Measurements from ENCODE around the gene GRIK1.

Gene GRIK1

DNA sequence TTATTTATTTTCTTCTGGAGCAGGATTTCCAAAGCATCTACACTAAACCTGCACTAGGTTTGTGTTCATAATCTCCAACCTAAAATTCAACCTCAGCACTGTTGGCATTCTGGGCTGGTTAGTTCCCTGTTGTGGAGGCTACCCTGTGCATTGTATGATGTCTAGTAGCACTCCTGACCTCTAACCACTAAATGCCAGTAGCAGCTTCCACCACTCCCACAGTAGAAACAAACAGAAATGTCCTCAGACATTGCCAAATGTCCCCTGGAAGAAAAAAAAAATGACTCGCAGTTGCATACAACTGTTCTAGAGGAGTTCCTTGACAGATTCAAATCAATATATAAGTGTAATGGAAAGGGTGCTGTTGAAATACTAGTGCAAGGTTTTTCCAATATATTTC is 18.9 kb downstream of the GRIK1 start:
- no peak for TF ChIP-seq ZFX (IDR thresholded peaks at IDR 0.05)
- TF ChIP-seq, protein P1, sequence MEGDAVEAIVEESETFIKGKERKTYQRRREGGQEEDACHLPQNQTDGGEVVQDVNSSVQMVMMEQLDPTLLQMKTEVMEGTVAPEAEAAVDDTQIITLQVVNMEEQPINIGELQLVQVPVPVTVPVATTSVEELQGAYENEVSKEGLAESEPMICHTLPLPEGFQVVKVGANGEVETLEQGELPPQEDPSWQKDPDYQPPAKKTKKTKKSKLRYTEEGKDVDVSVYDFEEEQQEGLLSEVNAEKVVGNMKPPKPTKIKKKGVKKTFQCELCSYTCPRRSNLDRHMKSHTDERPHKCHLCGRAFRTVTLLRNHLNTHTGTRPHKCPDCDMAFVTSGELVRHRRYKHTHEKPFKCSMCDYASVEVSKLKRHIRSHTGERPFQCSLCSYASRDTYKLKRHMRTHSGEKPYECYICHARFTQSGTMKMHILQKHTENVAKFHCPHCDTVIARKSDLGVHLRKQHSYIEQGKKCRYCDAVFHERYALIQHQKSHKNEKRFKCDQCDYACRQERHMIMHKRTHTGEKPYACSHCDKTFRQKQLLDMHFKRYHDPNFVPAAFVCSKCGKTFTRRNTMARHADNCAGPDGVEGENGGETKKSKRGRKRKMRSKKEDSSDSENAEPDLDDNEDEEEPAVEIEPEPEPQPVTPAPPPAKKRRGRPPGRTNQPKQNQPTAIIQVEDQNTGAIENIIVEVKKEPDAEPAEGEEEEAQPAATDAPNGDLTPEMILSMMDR (conservative IDR thresholded peaks at IDR 0.05), result no peak
- no peak overlapping the region for H3K27ac ChIP-seq

DNA sequence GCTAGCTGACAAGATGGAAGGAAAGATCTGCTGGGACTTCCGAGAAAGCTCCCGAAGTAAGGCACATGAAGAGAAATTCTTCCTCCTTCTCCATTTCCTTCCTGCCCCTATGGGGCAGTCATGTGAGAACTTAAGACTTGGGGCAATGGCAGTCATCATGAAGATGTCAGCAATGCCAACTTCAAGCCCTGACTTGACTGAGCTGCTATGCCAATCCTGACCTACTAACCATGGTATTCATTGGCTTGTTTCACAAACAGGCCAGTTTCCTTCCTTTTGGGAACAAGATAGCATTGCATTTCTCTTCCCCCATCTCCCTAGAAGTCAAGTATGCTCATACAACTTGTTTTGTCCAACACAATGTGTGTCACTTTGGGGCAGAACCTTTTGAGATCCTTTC is 25.5 kb downstream of the GRIK1 start:
- H3K27ac ChIP-seq, result no peak overlapping the region
- TF ChIP-seq ZFX (IDR thresholded peaks at IDR 0.05), result no peak
- TF ChIP-seq, protein P1 (conservative IDR thresholded peaks at IDR 0.05), result no peak

DNA sequence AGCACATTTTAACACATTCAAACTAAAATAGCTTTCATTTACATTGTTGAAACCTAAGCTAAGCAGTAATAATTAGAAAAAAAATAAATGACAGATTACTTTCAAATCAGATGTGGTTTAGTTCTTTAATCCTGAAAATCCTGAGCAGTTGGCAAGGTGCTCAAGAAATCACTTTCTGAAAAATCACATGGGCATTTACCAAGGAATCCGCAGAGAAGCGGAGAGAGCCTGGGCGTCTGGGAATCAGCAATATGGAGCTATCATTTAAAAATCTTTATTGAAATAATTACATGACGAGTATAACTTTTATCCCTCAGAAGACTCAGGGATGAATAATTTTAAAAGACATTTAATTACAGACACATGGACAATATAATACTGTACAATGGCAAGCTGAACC is 30.2 kb downstream of the GRIK1 start:
- TF ChIP-seq, protein P1 (conservative IDR thresholded peaks at IDR 0.05), result no peak
- TF ChIP-seq ZFX (IDR thresholded peaks at IDR 0.05), result no peak
- H3K27ac ChIP-seq, result no peak overlapping the region

DNA sequence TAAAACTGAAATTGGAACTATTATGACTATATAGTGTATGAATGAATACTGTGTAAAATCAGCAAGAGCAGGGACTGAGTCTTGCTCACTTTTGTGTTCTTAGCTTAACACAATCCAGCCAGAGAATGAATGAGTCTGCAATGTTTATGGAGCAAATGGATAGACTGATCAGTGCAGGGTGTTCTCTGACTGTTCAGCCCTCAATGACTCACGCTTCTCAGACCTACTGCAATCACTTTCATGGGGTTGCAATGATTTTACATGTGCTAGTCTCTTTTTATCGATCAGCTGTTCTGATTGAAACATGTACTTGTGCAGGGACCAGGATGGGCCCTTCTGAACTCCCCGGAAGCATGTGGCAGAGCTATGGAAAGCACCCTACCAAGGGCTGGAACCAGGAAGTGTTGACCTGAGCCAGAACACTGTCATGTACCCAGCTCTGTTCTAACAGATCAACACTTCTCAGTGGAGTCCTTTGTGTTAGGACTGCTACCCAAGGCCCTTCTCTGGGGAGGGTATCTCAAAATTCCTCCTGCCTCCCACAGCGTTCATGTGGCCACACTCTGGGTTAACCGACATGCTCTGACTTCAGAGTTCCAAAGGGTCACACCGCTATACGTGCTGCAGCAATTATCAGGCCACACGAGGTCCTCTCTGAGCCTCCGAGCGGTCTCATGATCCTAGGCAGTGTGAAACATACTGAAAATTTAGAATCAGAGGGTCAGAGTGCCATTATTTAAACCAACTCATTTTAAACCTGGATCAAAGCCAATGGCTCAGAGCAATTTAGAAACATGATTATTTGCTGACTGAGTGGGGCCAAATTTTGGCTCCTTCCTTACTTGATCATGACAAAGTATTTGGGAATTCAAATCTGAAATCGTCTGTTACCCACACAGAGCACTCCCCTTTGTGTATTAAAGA is 35.2 kb downstream of the GRIK1 start:
- TF ChIP-seq, protein P1 (conservative IDR thresholded peaks at IDR 0.05), result no peak
- TF ChIP-seq ZFX (IDR thresholded peaks at IDR 0.05), result no peak
- H3K27ac ChIP-seq, result no peak overlapping the region

DNA sequence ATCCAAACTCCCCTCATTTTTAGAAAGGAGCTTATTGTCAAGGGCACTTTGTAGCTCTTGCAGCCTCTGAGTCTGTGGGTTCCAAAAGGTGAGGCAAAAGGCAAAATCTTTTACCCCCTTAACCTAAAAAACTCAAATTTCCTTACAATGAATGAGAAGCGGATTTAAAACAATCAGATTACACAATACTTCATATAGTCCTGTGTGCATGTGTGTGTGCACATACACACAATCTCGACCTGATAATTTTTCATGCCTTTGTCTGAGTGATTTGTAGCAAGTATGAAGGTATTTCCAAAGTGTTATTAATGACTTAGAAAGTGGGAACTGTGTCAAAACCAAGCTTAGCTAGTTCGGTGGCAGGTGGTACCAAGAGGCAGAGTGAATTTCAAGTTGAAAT is 42.9 kb downstream of the GRIK1 start:
- TF ChIP-seq, protein P1 (conservative IDR thresholded peaks at IDR 0.05), result no peak
- no peak for TF ChIP-seq ZFX (IDR thresholded peaks at IDR 0.05)
- H3K27ac ChIP-seq, result no peak overlapping the region

DNA sequence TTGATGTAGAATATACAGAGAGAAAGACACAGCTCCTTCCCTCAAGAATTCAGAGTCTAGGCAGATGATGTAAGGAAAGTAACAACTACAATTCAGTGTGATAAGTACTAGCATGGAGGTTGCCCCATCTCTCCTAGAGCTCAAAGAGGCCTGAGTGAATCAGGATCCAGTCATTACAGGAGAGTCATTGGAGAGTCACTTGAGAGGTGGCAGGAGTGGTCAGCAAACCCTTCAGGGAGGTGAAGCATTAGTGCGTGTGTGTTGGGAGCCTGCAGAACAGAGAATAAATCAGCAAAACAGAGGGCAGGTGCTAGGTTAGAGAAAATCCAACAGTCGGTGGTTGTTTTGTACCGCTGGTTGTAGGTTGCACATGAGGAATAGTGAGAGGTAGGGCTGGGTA is 46.1 kb downstream of the GRIK1 start:
- no peak overlapping the region for H3K27ac ChIP-seq
- TF ChIP-seq ZFX (IDR thresholded peaks at IDR 0.05), result no peak
- TF ChIP-seq, protein P1 (conservative IDR thresholded peaks at IDR 0.05), result no peak

DNA sequence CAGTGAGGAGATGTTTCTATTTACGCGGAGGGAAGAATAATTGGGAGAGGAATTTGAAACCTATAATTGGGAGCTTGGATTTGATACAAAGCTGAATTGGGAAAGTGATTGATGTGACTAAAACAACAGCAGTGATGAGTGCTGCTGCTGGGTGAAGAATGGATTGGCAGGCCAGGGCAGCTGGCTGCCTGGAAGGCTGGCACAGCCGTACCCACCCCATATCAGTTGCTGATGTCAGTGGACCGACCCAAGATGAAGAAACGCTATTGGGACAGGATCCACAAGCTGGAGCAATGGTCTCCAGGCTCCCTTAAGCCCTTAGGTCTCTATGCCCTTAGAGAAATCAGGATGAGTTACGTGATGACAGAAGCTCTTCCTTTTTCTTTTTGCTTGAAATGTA is 47.4 kb downstream of the GRIK1 start:
- no peak overlapping the region for H3K27ac ChIP-seq
- TF ChIP-seq, protein P1 (conservative IDR thresholded peaks at IDR 0.05), result no peak
- TF ChIP-seq ZFX (IDR thresholded peaks at IDR 0.05), result no peak

Measured in C4-2B (cell line).